HepG2 (cell line): ENCODE results near the gene MOGAT3. TPM values are rescaled to one million over a fixed set of nuclear protein-coding genes. Genes with fewer than 3 reads are reported as not detected.
A peak's percentile ranks its signal among the peaks of the same experiment; 100 is the strongest.

Source experiments
- ATAC-seq: fragments of 200-7000 bp; cut with Tn5 transposase; 3 replicates; pipeline ENCODE4 v1.9.1; 2020; ENCODE audit warnings: mild to moderate bottlenecking, moderate library complexity
- BruUV-seq: library from RNA; stranded (reverse); fragments of 400-500 nt; replicated peaks from 2 replicates; lab custom pipeline; 2021; lab: Mats Ljungman, UMichigan
- CTCF ChIA-PET: fragments of 300-600 bp; formaldehyde crosslinking; extraction: SDS; loops from one replicate; lab custom pipeline; 2021; ENCODE audit warnings: low total read pairs, inconsistent platforms, low intra/inter-chr PET ratio; lab: Yijun Ruan, JAX
- POLR2A ChIA-PET: fragments of 350-600 bp; sonication (Branson Sonifier 250); formaldehyde crosslinking; loops from one replicate; lab custom pipeline; 2020; ENCODE audit warnings: antibody characterized with exemption, inconsistent platforms; lab: Yijun Ruan, JAX
- DNase-seq: peaks from one replicate; pipeline ENCODE4 v3.0.0-alpha.2; 2015; ENCODE audit warnings: low spot score
- FAIRE-seq: peaks from 3 replicates; lab custom pipeline; 2011; peaks lifted over from hg19 to GRCh38; lab: Jason Lieb, UNC
- H2AFZ ChIP-seq: one replicate; pipeline ENCODE4 v1.6.1; 2011; ENCODE audit warnings: low read length, inconsistent platforms
- H3K27ac ChIP-seq: fragments of 300-600 bp; 3 replicates; pipeline ENCODE4 v1.8.0; 2011; ENCODE audit warnings: mixed run types, mild to moderate bottlenecking, mixed read lengths, low read length, inconsistent platforms; ENCODE audit not compliant: insufficient read depth; ENCODE audit errors: extremely low read length
- H3K27me3 ChIP-seq, 2 experiments: fragments of 200-600 bp in 1 of 2; 2 replicates in 1 of 2; 3 replicates in 1 of 2; pipeline versions ENCODE4 v1.6.0 to v1.8.0; 2011; ENCODE audit warnings: low read length in 2 of 2, mild to moderate bottlenecking in 2 of 2, moderate library complexity in 2 of 2, inconsistent platforms in 1 of 2; ENCODE audit not compliant: insufficient read depth in 2 of 2, control insufficient read depth in 1 of 2
- H3K36me3 ChIP-seq, 2 experiments: fragments of 200-600 bp in 1 of 2; replicated peaks in 1 of 2; 2 replicates in 1 of 2; 3 replicates in 1 of 2; pipeline versions ENCODE4 v1.5.1 to v1.8.0; 2011; ENCODE audit warnings: low read length in 2 of 2, inconsistent platforms in 1 of 2; ENCODE audit not compliant: insufficient read depth in 2 of 2, control insufficient read depth in 1 of 2
- H3K4me1 ChIP-seq: 2 replicates; pipeline ENCODE4 v1.5.1; 2012; ENCODE audit warnings: low read length, inconsistent platforms; ENCODE audit not compliant: insufficient read depth
- H3K4me2 ChIP-seq: 2 replicates; pipeline ENCODE4 v1.6.0; 2011; ENCODE audit warnings: low read depth, low read length, inconsistent platforms
- H3K4me3 ChIP-seq, 3 experiments: fragments of 200-600 bp in 1 of 3; sonication (generic), shearing (Covaris generic) in 1 of 3; replicated peaks in 1 of 3; 2 replicates each; pipeline ENCODE4 v1.5.1; 2011 to 2016; ENCODE audit warnings: low read length in 3 of 3, inconsistent platforms in 2 of 3, low read depth in 2 of 3, mild to moderate bottlenecking in 2 of 3, control low read depth in 1 of 3, mixed read lengths in 1 of 3; ENCODE audit not compliant: insufficient read depth in 1 of 3
- H3K79me2 ChIP-seq: one replicate; pipeline ENCODE4 v1.6.1; 2011; ENCODE audit warnings: low read length, inconsistent platforms; ENCODE audit not compliant: insufficient read depth
- H3K9ac ChIP-seq: 2 replicates; pipeline ENCODE4 v1.6.0; 2011; ENCODE audit warnings: mild to moderate bottlenecking, low read depth, low read length, inconsistent platforms; ENCODE audit not compliant: insufficient read depth
- H3K9me3 ChIP-seq: 2 replicates; pipeline ENCODE4 v1.5.1; 2012; ENCODE audit warnings: mild to moderate bottlenecking, low read length
- H4K20me1 ChIP-seq: 2 replicates; pipeline ENCODE4 v1.6.0; 2011; ENCODE audit warnings: inconsistent platforms, mild to moderate bottlenecking, low read length, moderate library complexity; ENCODE audit not compliant: insufficient read depth
- AGO1 ChIP-seq: fragments of 200-400 bp; formaldehyde crosslinking; IDR thresholded peaks from 2 replicates; pipeline ENCODE4 v1.6.1; 2017; ENCODE audit warnings: mild to moderate bottlenecking, low read depth, low read length, moderate library complexity; ENCODE audit not compliant: poor library complexity, severe bottlenecking
- AGO2 ChIP-seq: fragments of 200-400 bp; formaldehyde crosslinking; optimal IDR thresholded peaks from 2 replicates; pipeline ENCODE3; 2017; ENCODE audit warnings: mild to moderate bottlenecking, low read depth, low read length, moderate library complexity
- HINFP ChIP-seq: sonication (generic); formaldehyde crosslinking; IDR thresholded peaks from 2 replicates; pipeline ENCODE4 v1.4.0; 2020; ENCODE audit warnings: low read depth, mild to moderate bottlenecking, missing genetic modification reagents
- RBFOX2 ChIP-seq: fragments of 200-400 bp; formaldehyde crosslinking; IDR thresholded peaks from 2 replicates; pipeline ENCODE4 v1.6.1; 2017; ENCODE audit warnings: low read depth, mild to moderate bottlenecking, low read length
- STAG1 ChIP-seq: sonication (generic); formaldehyde crosslinking; IDR thresholded peaks from 2 replicates; pipeline ENCODE4 v1.4.0; 2020; ENCODE audit warnings: missing genetic modification reagents
- ZNF331 ChIP-seq: sonication (generic); formaldehyde crosslinking; IDR thresholded peaks from 2 replicates; pipeline ENCODE4 v1.4.0; 2020; ENCODE audit warnings: missing genetic modification reagents
- ZNF335 ChIP-seq: sonication (generic); formaldehyde crosslinking; IDR thresholded peaks from 2 replicates; pipeline ENCODE4 v1.4.0; 2020; ENCODE audit warnings: missing genetic modification reagents
- ZNF749 ChIP-seq: sonication (generic); formaldehyde crosslinking; IDR thresholded peaks from 2 replicates; pipeline ENCODE4 v1.8.0; 2022; ENCODE audit warnings: mild to moderate bottlenecking, missing genetic modification reagents, moderate library complexity, borderline replicate concordance
- ZNF761 ChIP-seq: sonication (generic); formaldehyde crosslinking; conservative IDR thresholded peaks from 2 replicates; pipeline ENCODE4 v1.4.0; 2020; ENCODE audit warnings: mild to moderate bottlenecking, missing genetic modification reagents
- WGBS: methylation state at CpG from one replicate; pipeline ENCODE4 v1.1.6; 2017; ENCODE audit warnings: low lambda C conversion rate; 5-methylcytosine and 5-hydroxymethylcytosine counted together
- in situ Hi-C: cut with HindIII; loops from 2 replicates; pipeline ENCODE4 v1.10.0; 2017; ENCODE audit warnings: low pct_unique_long_range_greater_than_20kb; ENCODE audit not compliant: extremely low pct_ligation_motif_present
- intact Hi-C: fragments of 100-400 bp; cut with micrococcal nuclease; formaldehyde crosslinking; loops from one replicate; pipeline ENCODE4 v1.10.0; 2022; ENCODE audit not compliant: unreplicated experiment
- polyA plus RNA-seq, 8 experiments: library from polyadenylated mRNA; depleted of rRNA in 3 of 8; stranded (reverse) in 7 of 8; unstranded in 1 of 8; fragments of >200 nt; fragmentation: Illumina TruSeq in 4 of 8; extraction: Trizol in 4 of 8; gene quantifications; 2 replicates each; pipeline versions ENCODE4 v1.2.1 to v1.2.3, GENCODE V29; 2011 to 2016; ENCODE audit warnings: low read depth in 4 of 8, missing spikeins in 1 of 8, mixed read lengths in 1 of 8; ENCODE audit not compliant: insufficient read depth in 1 of 8
- total RNA-seq, 5 experiments: library from RNA; depleted of rRNA; stranded (reverse); fragments of >200 nt; fragmentation: Illumina TruSeq; extraction: Trizol; gene quantifications; 2 replicates each; pipeline ENCODE4 v1.2.3, GENCODE V29; 2016; ENCODE audit warnings: low read depth in 1 of 5
- TF ChIP-seq, protein P1 (sequence below): sonication (generic); formaldehyde crosslinking; IDR thresholded peaks from 2 replicates; pipeline ENCODE4 v1.5.1; 2020; ENCODE audit warnings: mild to moderate bottlenecking, missing genetic modification reagents, moderate library complexity
- TF ChIP-seq, protein P2 (sequence below): sonication (generic); formaldehyde crosslinking; IDR thresholded peaks from 2 replicates; pipeline ENCODE4 v1.4.0; 2020; ENCODE audit warnings: missing genetic modification reagents
- TF ChIP-seq, protein P3 (sequence below): sonication (generic); formaldehyde crosslinking; IDR thresholded peaks from 2 replicates; pipeline ENCODE4 v1.5.0; 2020; ENCODE audit warnings: mild to moderate bottlenecking, missing genetic modification reagents, moderate library complexity

MOGAT3 gene
- total and polyA plus RNA-seq, 2 of the 13 experiments (the other 11 are each of a cell fraction or from before 2014, with no cell fraction given), result 22.5 to 30.5 TPM

DNA sequence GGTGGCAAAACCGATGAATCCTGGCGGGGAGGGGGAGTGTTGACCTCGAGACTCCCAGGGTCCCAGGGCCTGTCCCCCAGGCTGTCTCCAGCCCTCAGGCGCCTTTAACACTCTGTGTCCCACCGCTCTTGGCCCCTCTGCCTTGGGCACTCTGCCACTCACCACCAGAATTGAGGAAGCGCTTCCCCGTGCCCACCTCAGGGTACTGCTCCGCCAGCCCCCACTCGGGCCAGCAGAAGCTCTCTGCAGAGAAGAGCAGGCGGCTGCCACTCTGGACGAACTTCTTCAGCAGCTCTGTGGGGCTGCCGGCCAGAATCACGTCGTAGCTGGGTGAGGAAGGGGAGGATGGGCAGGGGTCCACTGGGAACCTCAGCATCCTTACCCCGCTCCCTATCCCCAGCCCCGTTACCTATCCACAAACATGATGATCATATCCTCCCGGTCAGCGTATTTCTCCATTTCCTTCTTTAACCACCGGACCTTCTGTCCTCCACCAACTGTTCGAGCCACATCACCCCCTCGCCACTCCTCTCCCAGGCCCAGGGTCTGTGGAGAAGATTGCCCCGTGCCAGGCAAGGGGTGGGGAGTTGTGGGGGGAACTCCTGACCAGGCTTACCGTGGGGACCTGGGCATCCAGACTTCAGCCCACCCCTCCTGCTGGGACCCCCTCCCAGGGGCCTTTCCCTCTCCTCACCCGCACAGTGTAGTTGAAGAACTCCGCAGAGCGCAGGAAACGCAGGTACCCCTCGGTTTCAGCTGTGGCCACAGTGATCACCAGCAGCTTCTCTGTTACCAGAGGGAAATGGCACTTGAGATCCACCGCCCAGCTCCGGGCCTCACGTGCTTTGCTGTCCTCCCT is 15.4 kb upstream of the MOGAT3 start (continued):
- no peak for TF ChIP-seq ZNF335 (CRISPR knock-in tag)
- no peak for TF ChIP-seq ZNF749
- TF ChIP-seq ZNF331 (CRISPR knock-in tag), result no peak

GRCh38 chr7:101212014-101212413 is 11.2 kb upstream of the MOGAT3 start:
- intact Hi-C loops (no loop called here), in situ Hi-C loops (no loop called here)
- H2AFZ ChIP-seq, result no peak overlapping the region
- TF ChIP-seq RBFOX2 (peak; percentile 63), AGO2 (peak; percentile 55), HINFP (CRISPR knock-in tag) (no peak), STAG1 (CRISPR knock-in tag) (0 out of 2 replicates have a peak, but pooled peaks have one; percentile 14), ZNF761 (CRISPR knock-in tag) (no peak), AGO1 (peak; percentile 74)
- TF ChIP-seq, protein P1, sequence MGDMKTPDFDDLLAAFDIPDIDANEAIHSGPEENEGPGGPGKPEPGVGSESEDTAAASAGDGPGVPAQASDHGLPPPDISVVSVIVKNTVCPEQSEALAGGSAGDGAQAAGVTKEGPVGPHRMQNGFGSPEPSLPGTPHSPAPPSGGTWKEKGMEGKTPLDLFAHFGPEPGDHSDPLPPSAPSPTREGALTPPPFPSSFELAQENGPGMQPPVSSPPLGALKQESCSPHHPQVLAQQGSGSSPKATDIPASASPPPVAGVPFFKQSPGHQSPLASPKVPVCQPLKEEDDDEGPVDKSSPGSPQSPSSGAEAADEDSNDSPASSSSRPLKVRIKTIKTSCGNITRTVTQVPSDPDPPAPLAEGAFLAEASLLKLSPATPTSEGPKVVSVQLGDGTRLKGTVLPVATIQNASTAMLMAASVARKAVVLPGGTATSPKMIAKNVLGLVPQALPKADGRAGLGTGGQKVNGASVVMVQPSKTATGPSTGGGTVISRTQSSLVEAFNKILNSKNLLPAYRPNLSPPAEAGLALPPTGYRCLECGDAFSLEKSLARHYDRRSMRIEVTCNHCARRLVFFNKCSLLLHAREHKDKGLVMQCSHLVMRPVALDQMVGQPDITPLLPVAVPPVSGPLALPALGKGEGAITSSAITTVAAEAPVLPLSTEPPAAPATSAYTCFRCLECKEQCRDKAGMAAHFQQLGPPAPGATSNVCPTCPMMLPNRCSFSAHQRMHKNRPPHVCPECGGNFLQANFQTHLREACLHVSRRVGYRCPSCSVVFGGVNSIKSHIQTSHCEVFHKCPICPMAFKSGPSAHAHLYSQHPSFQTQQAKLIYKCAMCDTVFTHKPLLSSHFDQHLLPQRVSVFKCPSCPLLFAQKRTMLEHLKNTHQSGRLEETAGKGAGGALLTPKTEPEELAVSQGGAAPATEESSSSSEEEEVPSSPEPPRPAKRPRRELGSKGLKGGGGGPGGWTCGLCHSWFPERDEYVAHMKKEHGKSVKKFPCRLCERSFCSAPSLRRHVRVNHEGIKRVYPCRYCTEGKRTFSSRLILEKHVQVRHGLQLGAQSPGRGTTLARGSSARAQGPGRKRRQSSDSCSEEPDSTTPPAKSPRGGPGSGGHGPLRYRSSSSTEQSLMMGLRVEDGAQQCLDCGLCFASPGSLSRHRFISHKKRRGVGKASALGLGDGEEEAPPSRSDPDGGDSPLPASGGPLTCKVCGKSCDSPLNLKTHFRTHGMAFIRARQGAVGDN (CRISPR knock-in tag), result peak; percentile 30
- TF ChIP-seq, protein P2, sequence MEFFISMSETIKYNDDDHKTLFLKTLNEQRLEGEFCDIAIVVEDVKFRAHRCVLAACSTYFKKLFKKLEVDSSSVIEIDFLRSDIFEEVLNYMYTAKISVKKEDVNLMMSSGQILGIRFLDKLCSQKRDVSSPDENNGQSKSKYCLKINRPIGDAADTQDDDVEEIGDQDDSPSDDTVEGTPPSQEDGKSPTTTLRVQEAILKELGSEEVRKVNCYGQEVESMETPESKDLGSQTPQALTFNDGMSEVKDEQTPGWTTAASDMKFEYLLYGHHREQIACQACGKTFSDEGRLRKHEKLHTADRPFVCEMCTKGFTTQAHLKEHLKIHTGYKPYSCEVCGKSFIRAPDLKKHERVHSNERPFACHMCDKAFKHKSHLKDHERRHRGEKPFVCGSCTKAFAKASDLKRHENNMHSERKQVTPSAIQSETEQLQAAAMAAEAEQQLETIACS (CRISPR knock-in tag), result no peak
- TF ChIP-seq, protein P3, sequence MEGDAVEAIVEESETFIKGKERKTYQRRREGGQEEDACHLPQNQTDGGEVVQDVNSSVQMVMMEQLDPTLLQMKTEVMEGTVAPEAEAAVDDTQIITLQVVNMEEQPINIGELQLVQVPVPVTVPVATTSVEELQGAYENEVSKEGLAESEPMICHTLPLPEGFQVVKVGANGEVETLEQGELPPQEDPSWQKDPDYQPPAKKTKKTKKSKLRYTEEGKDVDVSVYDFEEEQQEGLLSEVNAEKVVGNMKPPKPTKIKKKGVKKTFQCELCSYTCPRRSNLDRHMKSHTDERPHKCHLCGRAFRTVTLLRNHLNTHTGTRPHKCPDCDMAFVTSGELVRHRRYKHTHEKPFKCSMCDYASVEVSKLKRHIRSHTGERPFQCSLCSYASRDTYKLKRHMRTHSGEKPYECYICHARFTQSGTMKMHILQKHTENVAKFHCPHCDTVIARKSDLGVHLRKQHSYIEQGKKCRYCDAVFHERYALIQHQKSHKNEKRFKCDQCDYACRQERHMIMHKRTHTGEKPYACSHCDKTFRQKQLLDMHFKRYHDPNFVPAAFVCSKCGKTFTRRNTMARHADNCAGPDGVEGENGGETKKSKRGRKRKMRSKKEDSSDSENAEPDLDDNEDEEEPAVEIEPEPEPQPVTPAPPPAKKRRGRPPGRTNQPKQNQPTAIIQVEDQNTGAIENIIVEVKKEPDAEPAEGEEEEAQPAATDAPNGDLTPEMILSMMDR (CRISPR knock-in tag), result peak; percentile 46
- CTCF ChIA-PET, result no interaction called here
- H3K4me2 ChIP-seq, result no peak overlapping the region
- H3K9ac ChIP-seq, result no peak overlapping the region
- no peak overlapping the region for H3K27ac ChIP-seq
- H3K4me1 ChIP-seq, result peaks cover 21% of the 10 kb centered on the region
- 99% methylated on average over 8 of the region's 8 CpGs for WGBS
- no peaks in the 10 kb centered on the region for H3K9me3 ChIP-seq
- H4K20me1 ChIP-seq, result no peaks in the 10 kb centered on the region
- POLR2A ChIA-PET, result interaction anchor here (11.2 kb wide), 1 partner anchor 8 kb away, joined by 202 read pairs; the partner anchor contains the start of gene MOGAT3
- DNase-seq, result no peak
- ATAC-seq, result peak; percentile 25
- peaks cover 12% of the 10 kb centered on the region for H3K79me2 ChIP-seq
- peaks cover 14 to 26% of the 10 kb centered on the region in 2 experiments; a peak in 4 of 5 replicates for H3K36me3 ChIP-seq
- H3K27me3 ChIP-seq, result no peaks in the 10 kb centered on the region
- BruUV-seq, result no TSS peak
- FAIRE-seq, result no peak
- H3K4me3 ChIP-seq, result no peak overlapping the region
